Testis (tissue), 2 donors: ENCODE results near the gene NKAIN4.

Experiments
- CTCF ChIP-seq, 3 experiments: fragments of 450-650 bp in 2 of 3; fragments of 200-600 bp in 1 of 3; sonication (generic) in 1 of 3; IDR thresholded peaks; one replicate each; pipeline ENCODE4 v1.5.1; 2016 to 2019; ENCODE audit warnings: antibody characterized with exemption in 3 of 3, mild to moderate bottlenecking in 2 of 3, moderate library complexity in 1 of 3
- POLR2A ChIP-seq: fragments of 450-650 bp; IDR thresholded peaks from one replicate; pipeline ENCODE4 v1.6.1; 2017; ENCODE audit warnings: antibody characterized with exemption, mild to moderate bottlenecking, moderate library complexity

GRCh38 chr20:63220696-63221399, 33.4 kb downstream of the NKAIN4 start:
- TF ChIP-seq POLR2A = no peak
- no peak for TF ChIP-seq CTCF (IDR thresholded peaks at IDR 0.05)
